IPS-NIHi7 (cell line): ENCODE measurements around the gene GSTT2B.
"Not testable (repeated sequence)": the region's sequence is repeated elsewhere in the genome, so short reads cannot be mapped to it uniquely, and the experiment has no call there.

Experiments
- DNase-seq: peaks from one replicate; pipeline ENCODE4 v3.0.0; 2012; ENCODE audit warnings: mixed read lengths; ENCODE audit errors: extremely low spot score

Gene GSTT2B

DNA sequence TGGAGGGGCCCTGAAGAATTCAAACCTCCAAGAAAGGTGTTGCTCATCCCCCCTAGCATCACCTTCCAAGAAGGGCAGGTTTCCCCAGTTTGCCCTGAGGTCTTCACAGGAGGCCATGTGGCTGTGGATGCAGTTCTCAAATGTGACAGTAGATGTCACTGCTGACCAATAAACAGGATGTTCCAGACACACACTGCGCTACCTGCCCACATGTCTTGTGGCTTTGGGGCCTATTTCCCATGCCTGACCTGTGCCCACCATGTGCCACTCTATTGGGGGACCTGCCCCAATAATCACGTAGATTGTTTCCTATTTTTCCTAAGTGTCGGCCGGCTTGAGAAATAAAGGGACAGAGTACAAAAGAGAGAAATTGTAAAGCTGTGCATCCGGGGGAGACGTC is 23.4 kb upstream of the GSTT2B start:
- no peak for DNase-seq

DNA sequence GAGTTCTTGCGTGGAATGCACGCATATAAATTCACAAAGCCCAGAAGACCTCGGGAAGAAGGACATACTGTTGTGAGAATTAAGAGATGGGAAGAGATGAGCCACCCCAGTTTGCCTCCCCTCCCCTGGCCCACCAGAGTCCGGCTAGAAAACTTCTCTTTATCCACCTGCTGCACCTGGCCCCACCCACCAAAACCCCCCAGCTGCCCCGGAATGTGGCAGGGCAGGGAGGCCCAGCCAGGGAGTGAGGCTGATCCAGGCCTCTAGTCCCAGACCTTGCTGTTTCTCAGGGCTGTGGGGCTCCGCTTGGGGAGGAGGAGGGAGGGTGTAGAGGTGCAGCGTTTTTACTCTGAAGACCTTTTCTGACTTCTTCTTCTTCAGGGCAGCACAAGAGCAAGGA is 19.6 kb upstream of the GSTT2B start:
- not testable (repeated sequence) for DNase-seq

DNA sequence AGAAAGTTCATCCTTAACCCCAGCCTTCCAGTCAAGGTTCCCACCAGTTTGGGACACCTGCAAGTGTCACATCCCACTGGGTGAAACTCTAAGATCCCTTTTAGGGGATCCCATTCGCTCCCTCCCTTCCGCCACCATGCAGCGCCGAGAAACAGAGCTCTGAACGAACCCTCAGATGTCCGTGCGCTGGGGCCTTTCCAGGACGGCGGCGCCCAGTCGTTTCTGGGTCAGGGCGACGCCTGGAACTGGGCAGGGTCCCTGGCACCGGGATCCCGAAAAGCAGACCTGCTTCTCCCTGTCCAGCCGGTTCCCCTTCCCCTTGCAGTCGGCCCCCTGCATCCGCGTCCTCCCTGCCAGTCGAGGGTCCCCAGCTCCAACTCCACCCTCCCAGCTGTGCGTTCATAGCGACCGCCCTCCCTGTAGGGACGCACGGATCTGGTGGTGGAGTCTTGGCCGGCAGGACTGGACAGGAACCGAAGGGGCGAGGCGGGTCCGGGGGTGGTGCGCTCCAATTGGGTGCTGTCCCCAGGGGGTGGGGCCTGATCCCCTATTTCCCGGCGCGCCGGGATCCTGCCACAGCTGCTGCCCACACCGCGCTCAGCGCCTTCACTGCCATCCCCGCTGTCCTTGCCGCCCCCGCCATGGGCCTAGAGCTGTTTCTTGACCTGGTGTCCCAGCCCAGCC is 18.7 kb upstream of the GSTT2B start, which contains the start of gene GSTT2:
Gene GSTT2 (plus strand): TSS at position 578 of the 684 bp plus-strand sequence.
- DNase-seq, result not testable (repeated sequence)

DNA sequence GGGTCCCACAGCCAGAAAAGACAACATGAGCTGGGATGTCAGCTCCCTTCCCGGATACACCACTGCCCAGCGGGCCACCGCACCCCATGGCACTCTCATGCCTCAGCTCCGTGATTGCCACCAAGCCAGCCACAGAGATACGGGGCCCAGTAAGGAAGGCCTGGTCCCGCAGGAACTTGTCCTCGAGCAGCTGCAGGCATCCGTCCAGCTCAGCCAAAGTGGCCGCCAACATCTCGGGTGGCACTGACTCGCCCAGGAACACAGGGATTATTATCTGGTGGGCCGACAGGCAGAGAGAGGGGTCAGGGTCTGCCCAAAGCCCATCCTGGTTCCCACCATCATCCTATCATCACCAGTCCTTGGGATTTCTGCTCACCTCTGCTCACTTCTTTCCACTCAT is 16.3 kb upstream of the GSTT2B start:
- DNase-seq, result not testable (repeated sequence)

DNA sequence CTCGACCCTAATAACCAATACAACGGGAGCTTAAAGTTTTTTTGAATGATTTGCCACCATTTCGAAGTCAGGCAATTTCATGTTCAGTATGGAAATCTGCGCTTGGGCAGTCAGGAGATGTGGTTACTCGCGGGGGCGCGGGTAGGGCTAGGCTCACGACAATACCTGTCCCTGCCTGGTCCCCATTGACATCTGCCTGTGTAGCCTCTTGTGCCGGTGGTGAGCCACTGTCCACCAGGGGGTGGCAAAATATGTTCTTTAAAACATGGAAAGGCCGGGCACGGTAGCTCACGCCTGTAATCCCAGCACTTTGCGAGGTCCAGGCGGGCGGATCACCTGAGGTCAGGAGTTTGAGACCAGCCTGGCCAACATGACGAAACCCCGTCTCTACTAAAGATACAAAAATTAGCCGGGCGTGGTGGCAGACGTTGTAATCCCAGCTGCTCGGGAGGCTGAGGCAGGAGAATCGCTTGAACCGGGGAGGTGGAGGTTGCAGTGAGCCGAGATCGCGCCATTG is 13.9 kb upstream of the GSTT2B start:
- DNase-seq, result not testable (repeated sequence)

DNA sequence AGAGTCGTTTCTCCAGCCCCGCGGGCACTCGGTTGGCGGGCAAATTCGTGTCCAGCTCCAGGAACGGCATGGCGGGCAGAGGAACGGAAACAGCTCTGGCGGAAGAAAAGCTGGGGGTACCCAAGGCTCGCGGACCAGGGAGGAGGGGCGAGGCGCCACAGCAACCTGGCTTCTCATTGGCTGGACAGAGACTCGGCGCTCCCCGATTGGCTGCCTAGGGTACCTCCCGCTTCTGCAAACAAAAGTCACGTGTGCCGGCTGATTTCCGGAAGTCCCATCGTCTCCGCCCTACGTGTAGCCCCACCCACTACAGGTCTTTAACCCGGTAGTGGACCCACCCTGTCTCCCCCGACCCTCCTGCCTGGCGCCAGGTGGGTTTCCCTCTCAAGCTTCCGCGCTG is 13.3 kb upstream of the GSTT2B start, which contains the start of gene DDT:
Gene DDT (minus strand): TSS at position 97 of the 400 bp plus-strand sequence. CDS start 27 bp downstream, at position 70.
- not testable (repeated sequence) for DNase-seq

DNA sequence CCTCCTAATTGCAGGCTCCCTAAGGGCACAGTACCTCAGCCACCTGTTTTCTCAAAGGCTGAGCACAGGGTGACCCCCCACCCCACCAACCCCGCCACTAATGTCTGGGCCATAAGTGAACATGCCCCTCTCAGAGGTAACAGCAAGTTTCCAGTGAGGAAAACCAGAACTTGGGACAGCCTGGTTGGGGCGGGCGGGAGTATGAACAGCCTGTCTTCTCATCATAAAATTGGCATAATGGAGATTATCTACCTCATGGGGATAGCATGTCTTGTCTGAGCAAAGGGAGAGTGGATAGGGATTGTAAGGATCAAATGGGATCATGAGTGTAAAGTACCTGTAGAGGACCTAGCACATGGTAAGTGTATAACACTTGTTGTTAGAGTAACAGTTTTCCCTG is 10.9 kb upstream of the GSTT2B start:
- peak; percentile 0 for DNase-seq

DNA sequence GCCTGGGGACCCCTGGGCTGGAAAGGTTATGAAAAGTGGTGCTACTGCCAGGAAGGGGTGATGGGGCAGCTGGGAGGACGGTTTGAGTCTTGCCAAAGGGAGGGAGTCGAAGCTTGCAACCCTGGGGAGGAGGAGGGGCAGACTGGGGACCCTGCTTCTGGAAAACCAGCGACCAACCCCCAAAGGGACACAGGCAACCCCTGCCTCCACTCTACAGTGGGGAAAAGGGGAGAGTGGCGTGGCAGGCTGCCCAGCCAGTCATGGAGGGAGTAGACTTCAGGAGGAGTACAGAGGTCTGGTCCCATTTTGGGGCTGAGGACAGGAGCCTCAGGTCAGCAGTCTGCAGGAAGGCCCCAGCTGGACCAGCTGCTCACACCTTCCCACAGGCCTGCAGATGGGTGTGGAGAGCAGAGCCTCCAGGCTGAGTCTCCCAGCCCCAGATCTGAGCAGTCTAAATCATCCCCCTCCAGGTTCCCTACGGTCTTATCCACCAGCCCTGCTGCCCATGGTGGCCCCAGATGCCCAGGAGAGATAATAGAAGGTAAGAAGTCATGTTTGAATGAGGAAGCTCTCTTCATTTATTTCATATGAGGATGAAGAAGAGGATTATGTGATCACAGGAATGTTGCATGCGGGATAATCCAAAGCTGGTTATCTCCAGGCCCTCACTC is 10.0 kb upstream of the GSTT2B start:
- DNase-seq, result peak; percentile 3

DNA sequence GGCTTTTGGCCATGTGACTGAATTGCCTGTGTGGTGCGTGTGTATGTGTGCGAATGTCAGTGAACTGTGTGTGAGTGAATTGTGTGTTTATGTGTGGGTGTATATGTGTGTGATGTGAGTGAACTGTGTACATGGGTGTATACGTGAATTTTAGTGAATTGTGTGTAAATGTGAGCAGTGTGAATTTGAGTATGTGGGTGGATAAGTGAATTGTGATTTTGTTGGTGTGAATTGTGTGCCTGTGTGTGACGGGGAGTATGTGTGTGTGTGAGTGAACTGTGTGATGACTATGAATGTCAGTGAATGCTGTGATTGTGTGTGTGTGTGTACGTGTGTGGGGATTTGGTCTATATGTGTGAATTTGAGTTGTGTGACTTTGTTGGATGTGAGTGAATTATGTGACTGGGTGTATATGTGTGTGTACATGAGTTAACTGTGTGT is 9.2 kb upstream of the GSTT2B start:
- DNase-seq, result peak; percentile 0

DNA sequence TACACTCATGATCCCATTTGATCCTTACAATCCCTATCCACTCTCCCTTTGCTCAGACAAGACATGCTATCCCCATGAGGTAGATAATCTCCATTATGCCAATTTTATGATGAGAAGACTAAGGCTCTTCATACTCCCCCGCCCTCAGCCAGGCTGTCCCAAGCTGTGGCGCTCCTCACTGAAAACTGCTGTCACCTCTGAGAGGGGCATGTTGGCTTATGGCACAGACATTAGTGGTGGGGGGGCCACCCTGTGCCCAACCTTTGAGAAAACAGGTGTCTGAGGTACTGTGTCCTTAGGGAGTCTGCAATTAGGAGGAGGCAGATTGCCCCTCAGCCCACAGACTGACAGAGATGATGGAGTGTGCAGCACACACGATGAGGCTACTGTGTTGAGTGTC is 8.1 kb upstream of the GSTT2B start:
- no peak for DNase-seq

DNA sequence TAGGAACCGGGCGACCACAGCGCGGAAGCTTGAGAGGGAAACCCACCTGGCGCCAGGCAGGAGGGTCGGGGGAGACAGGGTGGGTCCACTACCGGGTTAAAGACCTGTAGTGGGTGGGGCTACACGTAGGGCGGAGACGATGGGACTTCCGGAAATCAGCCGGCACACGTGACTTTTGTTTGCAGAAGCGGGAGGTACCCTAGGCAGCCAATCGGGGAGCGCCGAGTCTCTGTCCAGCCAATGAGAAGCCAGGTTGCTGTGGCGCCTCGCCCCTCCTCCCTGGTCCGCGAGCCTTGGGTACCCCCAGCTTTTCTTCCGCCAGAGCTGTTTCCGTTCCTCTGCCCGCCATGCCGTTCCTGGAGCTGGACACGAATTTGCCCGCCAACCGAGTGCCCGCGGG is 5.6 kb upstream of the GSTT2B start, which contains the start of gene DDTL:
Gene DDTL (plus strand): TSS at position 321 of the 400 bp plus-strand sequence. CDS start 27 bp downstream, at position 348.
- DNase-seq, result not testable (repeated sequence)

DNA sequence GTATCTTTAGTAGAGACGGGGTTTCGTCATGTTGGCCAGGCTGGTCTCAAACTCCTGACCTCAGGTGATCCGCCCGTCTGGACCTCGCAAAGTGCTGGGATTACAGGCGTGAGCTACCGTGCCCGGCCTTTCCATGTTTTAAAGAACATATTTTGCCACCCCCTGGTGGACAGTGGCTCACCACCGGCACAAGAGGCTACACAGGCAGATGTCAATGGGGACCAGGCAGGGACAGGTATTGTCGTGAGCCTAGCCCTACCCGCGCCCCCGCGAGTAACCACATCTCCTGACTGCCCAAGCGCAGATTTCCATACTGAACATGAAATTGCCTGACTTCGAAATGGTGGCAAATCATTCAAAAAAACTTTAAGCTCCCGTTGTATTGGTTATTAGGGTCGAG is 5.1 kb upstream of the GSTT2B start:
- DNase-seq, result not testable (repeated sequence)

DNA sequence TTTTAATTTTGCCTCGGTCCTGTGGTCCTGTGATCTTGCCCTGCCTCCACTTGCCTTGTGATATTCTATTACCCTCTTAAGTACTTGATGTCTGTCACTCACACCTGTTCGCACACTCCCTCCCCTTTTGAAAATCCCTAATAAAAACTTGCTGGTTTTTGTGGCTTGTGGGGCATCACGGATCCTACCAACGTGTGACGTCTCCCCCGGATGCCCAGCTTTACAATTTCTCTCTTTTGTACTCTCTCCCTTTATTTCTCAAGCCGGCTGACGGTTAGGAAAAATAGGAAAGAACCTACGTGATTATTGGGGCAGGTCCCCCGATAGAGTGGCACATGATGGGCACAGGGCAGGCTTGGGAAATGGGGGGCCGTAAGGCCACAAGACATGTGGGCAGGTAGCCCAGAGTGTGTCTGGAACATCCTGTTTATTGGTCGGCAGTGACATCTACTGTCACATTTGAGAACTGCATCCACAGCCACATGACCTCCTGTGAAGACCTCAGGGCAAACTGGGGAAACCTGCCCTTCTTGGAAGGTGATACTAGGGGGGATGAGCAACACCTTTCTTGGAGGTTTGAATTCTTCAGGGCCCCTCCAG is 4.6 kb downstream of the GSTT2B start:
- peak; percentile 60 for DNase-seq

DNA sequence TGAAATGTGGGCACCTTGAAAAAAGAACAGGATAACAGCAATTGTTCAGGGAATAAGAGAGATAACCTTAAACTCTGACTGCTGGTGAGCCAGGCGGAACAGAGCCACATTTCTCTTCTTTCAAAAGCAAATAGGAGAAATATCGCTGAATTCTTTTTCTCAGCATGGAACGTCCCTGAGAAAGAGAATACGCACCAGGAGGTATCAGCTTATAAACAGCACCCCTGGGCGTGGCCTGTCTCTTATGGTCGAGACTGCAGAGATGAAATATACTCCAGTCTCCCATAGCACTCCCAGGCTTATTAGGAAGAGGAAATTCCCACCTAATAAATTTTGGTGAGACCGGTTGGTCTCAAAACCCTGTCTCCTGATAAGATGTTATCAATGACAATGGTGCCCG is 5.1 kb downstream of the GSTT2B start:
- not testable (repeated sequence) for DNase-seq

DNA sequence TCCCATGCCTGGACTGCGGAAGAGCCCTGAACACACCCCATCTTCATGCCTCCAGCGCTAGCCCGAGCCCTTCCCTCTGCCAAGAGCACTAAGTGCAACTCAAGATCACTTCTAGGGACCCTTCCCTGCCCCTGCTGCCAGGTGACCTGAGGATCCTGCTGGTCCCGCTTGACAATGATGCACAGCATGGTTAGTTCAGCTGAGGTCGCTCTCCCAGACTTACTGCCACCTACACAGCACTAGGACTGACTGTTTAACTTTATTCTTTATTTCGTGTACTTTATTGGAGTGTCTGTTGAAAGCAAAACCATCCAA is 6.0 kb downstream of the GSTT2B start:
- DNase-seq, result not testable (repeated sequence)

DNA sequence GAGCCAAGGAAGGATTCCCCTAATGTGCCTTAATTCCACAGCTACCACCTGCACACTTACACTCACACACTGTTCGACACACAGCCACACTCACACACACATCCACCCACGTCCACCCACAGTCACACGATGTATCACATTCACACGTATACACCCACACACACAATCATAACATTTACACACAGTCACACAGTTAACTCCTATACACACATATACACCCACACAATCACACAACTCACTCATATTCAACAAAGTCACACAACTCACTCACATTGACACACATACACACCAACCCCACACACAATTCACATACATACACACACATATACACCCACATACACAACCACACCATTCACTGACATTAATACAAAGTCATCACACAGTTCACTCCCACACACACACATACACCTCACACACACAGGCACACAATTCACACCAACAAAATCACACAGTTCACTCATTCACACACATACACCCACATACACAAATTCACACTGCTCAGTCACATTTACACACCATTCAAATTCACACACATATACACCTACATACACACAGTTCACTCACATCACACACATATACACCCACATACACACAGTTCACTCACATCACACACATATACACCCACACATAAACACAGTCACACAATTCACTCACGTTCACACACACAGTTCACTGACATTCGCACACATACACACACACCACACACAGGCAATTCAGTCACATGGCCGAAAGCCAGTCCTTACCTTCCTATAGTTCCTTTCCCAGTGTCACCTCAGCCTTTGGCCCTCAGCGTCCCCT is 6.6 kb downstream of the GSTT2B start:
- not testable (repeated sequence) for DNase-seq

DNA sequence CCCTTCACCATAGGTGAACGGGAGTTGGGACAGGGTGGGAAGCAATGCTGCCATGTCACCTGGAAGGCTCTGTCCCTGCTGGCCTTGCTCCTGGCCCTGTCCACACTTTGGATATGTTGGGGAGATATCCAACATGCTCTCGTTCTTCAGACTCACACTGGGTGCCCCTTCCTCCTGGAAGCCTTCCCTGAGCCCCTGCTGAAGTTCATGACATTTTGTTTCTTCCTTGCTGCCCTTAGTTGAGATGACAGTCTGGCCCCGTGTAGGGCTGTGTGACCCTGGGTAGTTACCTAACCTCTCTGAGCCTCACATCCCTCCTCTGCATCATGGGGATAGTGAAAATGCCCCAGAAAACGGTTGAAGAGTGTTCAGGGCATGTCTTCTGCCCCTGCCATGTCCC is 7.5 kb downstream of the GSTT2B start:
- DNase-seq, result not testable (repeated sequence)

DNA sequence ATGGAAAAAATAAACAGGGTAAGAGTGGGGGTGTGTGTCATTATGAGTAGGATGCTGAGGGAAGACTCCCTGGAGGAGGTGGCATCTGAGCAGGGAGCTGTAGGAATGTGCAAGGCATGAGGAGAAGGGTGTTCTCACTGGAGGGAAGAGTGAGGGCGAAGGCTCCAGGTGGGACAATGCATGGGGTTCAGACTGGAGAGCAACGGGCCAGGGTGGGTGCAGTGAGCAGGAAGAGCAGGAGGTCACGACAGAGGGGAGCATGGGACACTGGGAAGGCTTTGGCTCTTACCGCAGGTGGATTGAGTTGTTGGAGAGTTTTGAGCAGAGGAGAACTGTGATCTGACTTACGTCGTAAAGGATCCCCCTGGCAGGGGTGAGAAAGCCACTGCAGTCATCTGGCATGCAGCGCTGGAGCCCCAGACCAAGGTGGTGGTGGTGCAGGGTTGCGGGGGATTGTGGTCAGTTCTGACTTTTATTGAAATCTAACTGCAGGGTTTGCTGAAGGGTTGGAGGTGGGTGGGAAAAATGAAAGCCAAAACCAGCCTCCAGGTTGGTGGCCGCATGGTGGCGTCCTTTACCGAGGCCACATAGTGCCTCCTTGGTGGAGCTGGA is 8.1 kb downstream of the GSTT2B start:
- DNase-seq, result not testable (repeated sequence)

DNA sequence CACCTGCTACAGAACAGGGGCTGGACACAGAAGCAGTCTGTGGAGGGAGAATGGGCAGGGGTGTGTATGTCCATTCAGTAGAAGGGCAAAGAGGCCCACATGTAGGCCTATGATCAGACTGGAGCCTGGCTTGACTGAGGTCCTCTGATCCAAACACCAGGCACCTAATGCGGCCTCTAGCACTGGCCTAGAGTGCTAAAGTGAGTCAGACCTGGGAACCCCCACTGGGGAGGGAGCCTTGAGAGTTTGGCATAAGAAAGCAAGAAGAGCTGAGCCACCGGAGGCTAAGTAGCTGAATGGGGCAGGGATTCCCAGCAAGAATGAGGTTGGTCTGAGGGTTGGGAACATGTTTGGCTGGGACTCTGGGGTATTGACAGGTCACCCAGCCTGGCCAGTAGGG is 9.6 kb downstream of the GSTT2B start:
- DNase-seq, result peak; percentile 30

DNA sequence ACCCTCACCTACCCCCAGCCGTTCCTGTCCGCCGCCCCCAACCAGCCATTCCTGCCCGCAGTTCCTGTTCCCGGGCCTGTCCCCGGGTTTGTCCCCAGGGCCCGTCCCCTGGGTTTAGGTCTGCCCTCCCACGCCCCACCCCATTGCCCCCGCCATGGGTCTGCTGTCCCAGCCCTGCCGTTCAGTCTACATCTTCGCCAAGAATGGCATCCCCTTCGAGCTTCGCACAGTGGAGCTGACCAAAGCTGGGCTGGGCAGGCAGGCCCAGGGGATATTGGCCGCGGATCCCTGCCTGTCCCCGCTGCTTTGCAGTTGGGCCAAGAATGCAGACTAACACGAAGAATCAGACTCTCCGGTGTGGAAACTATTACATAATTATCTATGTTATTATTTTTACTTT is 11.2 kb downstream of the GSTT2B start:
- DNase-seq, result not testable (repeated sequence)

DNA sequence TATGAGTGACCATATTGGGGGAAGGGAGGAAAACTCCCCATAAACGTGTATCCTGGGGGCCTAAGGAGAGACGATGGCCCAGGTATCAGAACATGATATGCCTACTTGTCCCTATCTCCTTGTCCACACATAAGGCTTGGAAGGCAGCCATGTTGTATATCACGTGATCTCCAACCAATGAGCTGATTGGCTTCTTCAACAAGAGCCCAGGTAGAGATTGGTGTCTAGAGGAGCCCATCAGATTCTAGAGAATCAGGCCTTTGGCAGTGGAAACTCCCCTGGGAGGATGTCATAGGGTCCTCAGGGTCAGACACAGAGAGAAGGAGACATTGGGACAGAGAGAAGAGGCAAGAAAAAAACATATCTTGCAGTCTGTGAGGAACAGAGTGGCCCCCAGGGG is 13.6 kb downstream of the GSTT2B start:
- not testable (repeated sequence) for DNase-seq
